GM19025 (cell line): ENCODE results near the gene TK1.
"Not testable (repeated sequence)": the region's sequence is repeated elsewhere in the genome, so short reads cannot be mapped to it uniquely, and the experiment has no call there.

ENCODE experiments used
- ATAC-seq: cut with Tn5 transposase; IDR thresholded peaks from one replicate; pipeline ENCODE4 v1.9.1; 2021; ENCODE audit warnings: mild to moderate bottlenecking, low read depth, moderate library complexity; ENCODE audit not compliant: unreplicated experiment

The TK1 gene

DNA sequence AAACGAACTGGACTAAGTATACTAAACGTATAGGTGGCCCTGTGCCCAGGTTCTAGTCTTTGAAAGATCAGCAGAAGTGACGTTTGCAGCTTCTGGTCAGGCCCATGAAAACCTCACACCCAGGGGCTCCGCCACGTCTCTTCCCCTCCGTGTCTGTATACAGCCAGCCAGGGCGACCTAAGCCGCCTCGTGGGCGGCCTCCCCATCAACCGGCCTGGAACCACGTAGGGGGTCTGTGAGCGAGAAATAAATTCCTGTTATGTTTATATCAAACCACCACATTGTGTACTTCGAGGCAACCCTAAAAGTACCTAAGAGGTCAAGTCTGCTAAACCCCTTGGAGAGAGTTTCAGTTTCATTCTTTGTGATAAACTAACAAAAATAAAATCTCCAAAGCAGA lies 6.8 kb downstream of the TK1 start:
- ATAC-seq = no peak

DNA sequence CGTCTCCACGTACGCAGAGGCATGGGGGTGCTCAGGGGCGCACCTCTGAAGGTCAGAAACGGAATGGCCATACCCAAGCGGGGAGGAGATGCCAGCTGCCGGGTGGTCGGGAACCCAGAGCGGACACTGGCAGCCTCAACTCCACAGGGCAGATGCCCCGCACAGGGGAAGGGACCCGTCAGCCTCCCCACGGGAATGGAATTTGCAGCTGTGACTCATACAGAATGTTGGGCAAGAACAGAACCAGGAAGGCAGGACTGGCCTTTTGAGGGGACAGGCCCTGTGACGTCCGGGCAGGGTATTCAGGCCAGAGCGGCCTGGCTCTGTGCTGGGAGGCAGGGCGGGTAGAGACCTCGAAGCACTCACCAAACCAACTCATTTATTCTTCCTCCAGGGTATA lies 7.5 kb downstream of the TK1 start:
- ATAC-seq = no peak

DNA sequence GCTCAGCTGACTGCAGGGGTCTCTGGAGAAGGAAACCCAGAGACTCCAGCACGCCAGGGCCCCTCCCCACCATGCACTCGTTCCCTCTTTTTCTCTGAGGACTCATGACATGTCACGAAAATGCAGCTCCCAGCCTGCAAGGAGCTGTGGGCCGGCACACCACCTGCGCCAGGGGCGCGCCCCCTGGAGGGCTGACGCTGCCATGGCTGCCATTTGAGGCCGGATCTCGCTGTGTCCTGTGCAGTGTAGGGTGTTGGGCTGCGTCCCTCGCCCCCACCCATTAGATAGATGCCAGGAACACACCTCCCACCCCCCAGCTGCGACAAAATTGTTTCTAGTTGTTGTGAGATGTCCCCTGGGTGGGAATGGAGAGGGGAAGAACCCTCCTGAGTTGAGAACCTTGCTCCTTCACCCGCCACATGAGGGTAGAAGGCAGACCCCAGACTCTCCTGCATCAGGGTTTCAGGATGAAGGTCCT lies 10.3 kb downstream of the TK1 start:
- ATAC-seq = no peak

DNA sequence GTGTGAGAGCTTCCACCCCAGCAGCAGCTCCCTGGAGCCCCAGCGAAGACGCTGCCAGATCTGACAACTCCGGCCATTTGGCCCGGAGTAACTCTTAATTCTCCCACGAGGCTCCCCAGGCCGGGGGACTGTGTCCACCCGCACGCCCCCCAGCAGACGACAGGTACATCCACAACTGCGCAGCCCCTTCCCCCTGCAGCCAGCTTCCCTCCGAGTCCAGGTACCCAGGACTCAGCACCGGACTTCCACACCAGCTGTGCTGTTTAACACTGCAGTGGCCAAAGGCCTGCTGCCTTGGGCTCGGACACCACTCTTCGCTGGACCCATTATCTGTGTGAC lies 11.2 kb downstream of the TK1 start:
- ATAC-seq = no peak

DNA sequence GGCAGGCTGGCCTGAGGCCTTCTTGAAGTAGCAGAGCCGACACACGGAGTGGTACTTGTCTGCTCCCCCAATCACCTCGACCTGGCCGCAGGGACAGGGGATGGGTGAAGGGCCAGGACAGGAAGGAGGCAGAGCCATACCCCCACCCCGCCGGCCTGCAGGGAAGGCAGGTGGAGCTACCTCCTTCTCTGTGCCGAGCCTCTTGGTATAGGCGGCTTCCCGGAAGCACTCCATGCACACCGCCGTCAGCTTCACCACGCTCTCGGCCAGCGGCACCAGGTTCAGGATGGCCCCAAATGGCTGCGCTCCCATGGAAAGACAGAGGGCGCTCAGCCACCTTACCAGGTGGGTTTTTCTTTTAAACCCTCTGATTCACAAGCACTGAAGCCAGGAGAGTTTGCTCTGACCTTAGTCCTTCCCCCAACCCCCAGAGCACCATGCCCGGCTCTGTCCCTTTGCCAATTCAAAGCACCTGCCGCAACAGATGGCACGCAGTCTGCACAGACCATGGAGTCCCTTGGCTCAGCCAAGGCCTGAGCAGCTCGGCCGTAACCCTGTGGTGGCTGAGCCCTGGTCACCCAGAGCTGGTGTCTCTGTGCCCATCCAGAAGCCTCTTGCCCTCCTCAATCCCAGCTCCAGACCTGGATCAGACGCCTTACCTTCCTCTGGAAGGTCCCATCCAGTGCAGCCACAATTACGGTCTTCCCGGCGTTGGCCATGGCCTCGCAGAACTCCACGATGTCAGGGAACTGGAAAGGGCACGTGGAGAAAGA lies 11.8 kb downstream of the TK1 start:
- ATAC-seq = no peak

DNA sequence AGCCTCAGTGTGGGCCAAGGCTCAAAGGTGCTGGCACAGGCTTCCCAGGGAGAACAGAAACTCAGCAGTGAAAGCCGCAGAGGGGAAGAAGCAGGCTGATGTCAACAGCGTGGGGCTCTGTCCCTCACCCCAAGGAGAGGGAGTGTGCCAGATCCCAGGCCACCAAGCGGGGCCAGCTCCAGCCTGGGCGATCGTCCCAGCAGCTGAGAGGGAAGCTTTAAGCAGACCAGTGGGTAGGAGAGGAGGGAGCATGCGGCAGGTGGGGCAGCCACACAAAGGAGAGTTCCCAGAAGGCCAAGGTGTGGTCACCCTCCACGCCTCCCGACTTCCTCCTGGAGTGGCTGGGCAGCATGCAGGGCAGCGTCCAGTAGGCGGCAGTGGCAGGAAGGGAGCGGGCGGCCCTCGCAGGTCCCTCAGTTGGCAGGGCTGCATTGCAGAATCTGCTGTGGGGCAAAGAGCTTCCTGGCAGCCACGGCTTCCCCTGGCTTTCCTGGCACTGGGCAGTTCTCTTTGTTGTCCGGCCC lies 12.4 kb downstream of the TK1 start:
- no peak for ATAC-seq

DNA sequence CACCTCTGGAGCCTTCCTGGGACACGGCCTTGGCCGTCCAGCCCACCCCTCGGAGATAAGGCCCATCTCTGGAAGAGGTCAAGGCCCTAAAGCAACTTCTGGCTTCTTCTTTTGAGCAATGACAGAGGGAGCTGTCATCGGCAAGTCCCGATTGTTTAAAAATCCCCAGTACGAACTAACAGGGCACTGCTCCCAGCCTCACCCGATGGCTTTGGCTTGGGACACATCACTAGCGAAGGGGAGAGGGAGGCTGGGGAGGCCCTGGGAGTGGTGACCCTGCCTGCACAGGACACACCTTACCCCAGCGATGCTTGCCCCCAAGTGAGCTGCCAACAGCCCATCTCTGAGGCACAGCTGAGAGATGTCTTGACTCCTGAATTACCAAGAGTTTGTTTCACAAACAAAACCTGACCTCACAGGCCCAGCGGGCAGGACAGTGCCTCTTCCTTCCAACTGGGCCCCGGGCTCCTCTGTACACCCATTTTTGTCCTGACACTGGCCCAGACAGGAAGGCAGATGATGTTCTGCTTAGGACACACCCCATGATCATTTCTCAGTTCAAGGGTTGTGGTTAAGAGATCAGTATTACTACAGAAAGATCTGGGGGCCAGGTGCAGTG lies 13.6 kb downstream of the TK1 start:
- no peak for ATAC-seq

DNA sequence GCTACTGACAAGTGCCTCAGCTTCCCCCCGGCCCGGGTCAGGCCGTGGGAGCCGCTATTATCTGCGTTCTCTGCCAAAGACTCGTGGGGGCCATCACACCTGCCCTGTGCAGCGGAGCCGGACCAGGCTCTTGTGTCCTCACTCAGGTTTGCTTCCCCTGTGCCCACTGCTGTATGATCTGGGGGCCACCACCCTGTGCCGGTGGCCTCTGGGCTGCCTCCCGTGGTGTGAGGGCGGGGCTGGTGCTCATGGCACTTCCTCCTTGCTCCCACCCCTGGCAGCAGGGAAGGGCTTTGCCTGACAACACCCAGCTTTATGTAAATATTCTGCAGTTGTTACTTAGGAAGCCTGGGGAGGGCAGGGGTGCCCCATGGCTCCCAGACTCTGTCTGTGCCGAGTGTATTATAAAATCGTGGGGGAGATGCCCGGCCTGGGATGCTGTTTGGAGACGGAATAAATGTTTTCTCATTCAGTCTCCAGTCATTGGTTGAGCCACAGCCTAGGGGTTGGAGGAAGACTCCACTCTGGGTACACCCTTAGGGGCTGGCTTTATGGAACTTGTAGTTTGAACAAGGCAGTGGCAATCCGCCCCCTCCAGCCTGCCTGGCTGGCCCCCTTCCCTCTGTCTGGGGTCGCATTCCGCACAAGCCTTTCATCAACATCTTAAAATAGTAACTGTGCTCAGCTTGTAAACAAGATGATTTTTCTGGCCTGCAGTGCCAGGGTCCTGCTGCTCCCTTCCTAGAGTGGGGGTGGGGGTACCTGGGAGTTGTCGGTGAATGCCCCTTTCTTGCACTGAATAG lies 14.4 kb downstream of the TK1 start:
- ATAC-seq = no peak

DNA sequence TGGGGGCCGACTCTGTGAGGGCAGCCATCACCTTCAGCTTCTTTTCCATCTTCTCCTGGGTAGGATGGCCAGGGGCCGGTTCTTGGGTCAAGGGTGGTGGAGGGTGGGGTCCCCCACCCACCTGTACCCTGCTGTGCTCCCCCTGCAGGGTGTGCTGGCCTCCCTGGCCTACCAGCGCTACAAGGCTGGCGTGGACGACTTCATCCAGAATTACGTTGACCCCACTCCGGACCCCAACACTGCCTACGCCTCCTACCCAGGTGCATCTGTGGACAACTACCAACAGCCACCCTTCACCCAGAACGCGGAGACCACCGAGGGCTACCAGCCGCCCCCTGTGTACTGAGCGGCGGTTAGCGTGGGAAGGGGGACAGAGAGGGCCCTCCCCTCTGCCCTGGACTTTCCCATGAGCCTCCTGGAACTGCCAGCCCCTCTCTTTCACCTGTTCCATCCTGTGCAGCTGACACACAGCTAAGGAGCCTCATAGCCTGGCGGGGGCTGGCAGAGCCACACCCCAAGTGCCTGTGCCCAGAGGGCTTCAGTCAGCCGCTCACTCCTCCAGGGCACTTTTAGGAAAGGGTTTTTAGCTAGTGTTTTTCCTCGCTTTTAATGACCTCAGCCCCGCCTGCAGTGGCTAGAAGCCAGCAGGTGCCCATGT lies 15.1 kb downstream of the TK1 start:
- ATAC-seq = not testable (repeated sequence)

DNA sequence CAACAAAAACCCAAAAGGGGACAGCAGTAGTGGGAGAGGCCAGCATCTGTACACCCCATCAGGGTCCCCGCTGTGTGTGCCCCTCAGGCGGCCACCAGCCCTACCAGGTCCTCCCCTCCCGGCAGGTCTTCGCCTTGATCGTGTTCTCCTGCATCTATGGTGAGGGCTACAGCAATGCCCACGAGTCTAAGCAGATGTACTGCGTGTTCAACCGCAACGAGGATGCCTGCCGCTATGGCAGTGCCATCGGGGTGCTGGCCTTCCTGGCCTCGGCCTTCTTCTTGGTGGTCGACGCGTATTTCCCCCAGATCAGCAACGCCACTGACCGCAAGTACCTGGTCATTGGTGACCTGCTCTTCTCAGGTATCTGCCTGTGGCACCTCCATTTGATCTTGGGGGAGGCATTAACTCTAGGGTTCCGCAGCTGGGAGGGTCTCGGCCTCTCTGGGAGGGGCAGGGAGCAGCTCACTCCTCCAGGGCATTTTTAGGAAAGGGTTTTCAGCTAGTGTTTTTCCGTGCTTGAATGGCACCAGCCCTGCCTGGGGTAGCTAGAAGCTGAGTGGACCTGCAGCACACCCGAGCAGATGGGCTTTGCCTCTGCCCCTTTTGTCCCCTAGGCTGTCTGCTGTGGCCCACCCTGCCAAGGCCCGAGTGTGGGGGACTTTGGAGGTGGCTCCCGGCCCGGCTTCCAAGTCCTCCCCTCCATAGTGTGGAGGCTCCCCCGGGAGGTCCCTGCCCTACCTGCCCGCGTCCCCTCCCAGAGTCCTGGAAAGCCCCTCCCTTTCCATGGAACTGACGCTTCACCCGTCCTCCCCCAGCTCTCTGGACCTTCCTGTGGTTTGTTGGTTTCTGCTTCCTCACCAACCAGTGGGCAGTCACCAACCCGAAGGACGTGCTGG lies 15.9 kb downstream of the TK1 start:
- ATAC-seq = no peak

DNA sequence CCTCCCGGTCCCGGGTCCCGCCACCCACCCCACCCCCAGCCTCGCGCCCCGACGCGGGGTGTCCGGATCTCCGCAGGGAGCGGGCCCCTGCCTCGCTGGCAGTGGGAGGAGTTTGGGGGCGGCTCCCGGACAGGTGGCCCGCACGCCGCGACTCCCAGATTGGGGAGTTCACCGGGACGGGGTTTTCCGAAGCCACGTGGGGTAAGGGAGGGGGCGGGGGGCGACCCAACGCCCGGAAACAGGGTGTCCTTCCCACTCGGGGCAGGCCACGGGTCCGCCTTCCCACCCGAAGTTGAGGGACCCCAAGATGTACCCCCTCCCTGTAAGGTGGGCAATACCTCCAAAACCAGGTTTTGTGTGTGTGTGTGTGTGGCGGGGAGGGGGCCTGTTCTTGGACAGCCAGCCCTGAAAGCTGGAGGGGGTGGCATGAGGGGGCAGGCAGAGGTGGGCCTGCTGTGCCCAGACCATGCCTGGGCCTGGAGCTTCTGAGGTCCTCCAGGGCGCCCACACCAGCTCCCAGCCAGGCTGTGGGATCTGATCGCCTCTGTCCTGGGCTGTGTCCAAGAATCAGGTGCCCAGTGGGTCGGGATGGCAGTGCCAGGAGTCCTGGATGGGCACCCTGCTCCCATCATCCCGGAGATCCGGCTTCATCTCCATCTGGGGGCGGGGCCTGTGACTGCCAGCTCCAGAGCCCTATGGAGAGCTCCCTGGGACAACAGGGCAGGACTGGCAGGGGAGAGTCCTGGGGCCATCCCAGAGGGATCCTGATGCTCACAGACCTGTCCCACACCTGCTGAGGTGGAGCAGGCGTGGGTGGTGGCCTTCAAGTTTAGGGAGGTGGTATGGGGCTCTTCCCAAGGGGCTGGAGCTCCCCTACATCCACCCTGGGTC lies 17.7 kb downstream of the TK1 start:
- ATAC-seq = peak; percentile 31

DNA sequence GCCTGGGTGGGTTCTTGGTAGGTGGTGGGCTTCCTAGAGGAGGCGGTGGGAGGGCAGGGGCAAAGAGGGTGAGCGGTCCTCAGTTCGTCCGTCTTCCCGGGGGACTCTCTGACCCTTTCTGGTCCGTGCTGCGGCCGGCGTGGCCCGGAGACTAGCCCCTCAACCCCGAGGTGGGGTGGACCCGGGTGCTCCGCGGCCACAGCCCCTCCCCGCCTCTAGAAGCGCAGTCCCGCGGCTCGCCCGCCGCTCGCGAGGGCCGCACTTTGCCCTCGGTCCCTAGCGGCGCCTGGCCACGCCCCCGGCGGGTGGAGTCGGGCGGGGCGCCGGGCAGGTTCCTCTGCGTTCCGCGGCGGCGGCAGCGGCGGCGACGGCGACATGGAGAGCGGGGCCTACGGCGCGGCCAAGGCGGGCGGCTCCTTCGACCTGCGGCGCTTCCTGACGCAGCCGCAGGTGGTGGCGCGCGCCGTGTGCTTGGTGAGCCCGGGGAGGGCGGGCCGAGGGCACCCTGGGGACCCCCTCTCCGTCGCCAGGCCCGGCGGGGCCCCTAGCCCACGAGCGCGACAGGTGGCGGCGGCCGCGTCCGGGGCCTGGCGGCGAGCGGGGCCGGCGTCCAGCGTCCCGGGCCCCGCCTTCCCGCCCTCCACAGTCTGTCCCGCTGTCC lies 18.5 kb downstream of the TK1 start, which contains the start of gene SYNGR2:
Gene SYNGR2, plus strand, starts transcription at position 340 of the 661 bp plus-strand sequence. Its CDS starts 36 bp downstream, at position 376.
- peak; percentile 49 for ATAC-seq

DNA sequence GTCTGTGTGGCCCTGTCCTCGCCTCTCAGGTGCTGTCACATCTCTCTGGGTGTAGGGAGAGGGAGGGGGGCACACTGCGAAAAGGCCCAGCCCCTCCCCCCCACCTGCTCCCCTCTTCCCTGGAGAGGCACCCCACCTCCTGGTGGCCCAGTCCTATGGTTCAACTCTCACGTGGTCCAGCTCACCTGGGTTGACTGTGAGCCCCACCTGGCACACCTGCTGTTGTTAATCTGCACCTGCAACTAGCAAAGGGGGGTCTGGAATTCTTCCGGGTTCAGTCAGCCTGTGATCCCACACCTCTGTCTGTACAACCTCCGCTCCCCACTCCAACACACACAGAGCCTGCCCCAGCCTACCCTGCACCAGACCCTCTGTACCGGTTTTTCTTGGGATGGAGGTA lies 20.4 kb downstream of the TK1 start:
- no peak for ATAC-seq

DNA sequence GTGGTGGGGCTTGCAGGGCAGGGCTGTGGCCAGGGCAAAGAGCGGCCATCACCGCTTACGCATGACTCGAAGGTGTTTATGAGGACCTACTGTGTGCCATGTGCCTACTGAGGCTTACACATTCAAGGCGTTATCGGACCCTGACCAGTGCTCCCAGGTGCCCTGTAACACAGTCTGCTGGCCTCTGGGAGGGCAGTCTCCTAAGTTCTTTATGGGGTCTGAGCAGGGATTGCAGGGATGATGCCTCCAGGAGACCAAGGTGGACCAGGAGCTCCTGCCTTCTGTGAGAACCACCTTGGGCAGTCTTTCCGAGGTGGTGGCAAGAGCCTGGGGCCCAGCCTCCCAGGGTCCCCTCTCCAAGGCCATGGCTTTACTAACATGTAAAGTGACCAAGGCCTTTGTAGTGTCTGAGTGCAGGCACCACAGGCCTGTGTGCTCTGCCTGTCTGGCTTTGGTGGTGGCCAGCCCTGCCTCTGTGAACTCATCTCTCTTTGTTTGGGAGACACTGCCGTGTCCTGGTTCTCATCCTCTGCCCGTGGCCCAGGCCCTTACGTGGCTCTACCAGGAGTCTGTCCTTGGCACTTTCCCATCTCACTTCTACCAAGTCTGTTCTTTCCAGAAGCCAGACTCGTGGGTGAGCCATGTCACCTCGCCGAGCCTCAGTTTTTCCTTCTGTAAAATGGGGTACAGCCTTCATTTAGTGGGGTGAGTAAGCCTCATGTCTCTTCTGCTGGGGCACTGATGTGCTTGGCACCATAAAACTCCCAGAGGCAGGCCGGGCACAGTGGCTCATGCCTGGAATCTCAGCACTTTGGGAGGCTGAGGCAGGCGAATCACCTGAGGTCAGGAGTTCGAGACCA lies 21.9 kb downstream of the TK1 start:
- ATAC-seq = no peak

DNA sequence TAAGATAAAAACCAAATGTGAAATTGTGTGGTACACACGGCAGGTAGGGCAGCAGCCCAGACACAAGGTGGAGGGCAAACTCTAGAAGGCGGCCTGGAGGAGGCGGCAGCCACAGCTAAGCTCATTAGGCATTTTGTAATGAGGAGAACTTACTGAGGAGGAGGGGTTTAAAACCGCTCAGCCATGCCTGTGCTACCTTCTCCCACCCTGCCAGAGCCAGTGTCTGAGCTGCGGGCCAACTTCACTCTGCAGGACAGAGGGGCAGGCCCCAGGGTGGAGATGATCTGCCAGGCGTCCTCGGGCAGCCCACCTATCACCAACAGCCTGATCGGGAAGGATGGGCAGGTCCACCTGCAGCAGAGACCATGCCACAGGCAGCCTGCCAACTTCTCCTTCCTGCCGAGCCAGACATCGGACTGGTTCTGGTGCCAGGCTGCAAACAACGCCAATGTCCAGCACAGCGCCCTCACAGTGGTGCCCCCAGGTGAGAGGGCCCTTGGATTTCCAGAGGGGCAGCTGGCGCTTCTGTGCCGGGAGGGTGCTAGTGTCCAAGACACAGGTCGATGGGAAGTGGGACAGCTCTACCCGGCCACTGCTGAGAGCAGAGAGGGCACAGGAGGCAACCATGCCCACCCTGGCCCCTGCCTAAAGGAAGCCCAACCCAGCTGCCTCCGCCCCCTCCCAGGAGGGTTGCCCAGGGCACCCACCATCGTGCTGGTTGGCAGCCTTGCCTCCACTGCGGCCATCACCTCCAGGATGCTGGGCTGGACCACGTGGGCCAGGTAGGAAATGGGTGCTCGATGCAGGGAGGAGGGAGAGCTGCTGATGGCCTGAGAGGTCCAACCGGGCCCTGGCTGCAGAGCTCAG lies 22.7 kb downstream of the TK1 start:
- no peak for ATAC-seq

DNA sequence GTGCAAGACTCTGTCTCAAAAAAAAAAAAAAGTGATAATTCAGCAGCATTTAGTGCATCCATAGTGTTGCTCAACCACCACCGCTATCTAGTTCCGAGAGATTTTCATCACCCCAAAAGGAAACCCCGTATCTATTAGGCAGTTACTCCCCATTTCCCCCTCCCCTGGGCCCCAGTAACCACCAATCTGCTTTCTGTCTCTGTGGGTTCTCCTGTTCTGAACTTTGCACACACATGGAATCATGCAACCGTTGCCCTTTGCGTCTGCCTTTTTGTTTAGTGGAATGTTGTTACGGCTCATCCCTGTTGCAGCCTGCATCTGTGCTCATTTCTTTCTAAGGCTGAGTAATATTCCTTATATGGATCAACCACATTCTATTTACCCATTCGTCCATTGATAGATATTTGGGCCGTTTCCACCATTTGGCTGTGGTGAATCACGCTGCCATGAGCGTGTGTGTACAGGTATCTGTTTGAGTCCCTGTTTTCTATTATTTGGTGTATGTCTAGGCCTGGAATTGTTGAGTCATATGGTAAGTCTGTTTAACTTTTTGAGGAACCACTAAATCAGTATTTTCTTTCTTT lies 27.2 kb downstream of the TK1 start:
- no peak for ATAC-seq
